GM12891 (cell line): Measurements from ENCODE around the gene CAPN5.
"Not testable (repeated sequence)": the region's sequence is repeated elsewhere in the genome, so short reads cannot be mapped to it uniquely, and the experiment has no call there.

Source experiments
- DNase-seq: peaks from one replicate; pipeline ENCODE4 v3.0.0; 2011; ENCODE audit warnings: low spot score; ENCODE audit not compliant: insufficient read length
- FAIRE-seq: peaks from 2 replicates; lab custom pipeline; 2011; peaks lifted over from hg19 to GRCh38; lab: Jason Lieb, UNC
- PAX5 ChIP-seq: IDR thresholded peaks from 2 replicates; pipeline ENCODE4 v1.6.1; 2011; ENCODE audit warnings: low read length, moderate library complexity, mild to moderate bottlenecking; ENCODE audit not compliant: insufficient read depth, severe bottlenecking
- POLR2A ChIP-seq: IDR thresholded peaks from 2 replicates; pipeline ENCODE4 v1.6.1; 2011; ENCODE audit warnings: low read depth, low read length, control low read depth
- POLR2AphosphoS5 ChIP-seq: IDR thresholded peaks from 2 replicates; pipeline ENCODE4 v1.6.1; 2011; ENCODE audit warnings: low read depth, low read length, control low read depth
- POU2F2 ChIP-seq: IDR thresholded peaks from 2 replicates; pipeline ENCODE4 v1.6.1; 2011; ENCODE audit warnings: low read depth, mild to moderate bottlenecking, control low read depth, low read length, moderate library complexity
- SPI1 ChIP-seq: IDR thresholded peaks from 2 replicates; pipeline ENCODE4 v1.6.1; 2011; ENCODE audit warnings: low read depth, low read length, control low read depth
- TAF1 ChIP-seq: IDR thresholded peaks from 2 replicates; pipeline ENCODE4 v1.6.1; 2011; ENCODE audit warnings: low read depth, low read length, control low read depth

The CAPN5 gene

GRCh38 chr11:77093987-77094840, 27.4 kb downstream of the CAPN5 start:
- FAIRE-seq (no peak), DNase-seq (no peak)
- TF ChIP-seq SPI1 = no peak
- TF ChIP-seq POLR2AphosphoS5 = no peak
- TF ChIP-seq TAF1 = no peak
- no peak for TF ChIP-seq PAX5
- no peak for TF ChIP-seq POU2F2
- no peak for TF ChIP-seq POLR2A

GRCh38 chr11:77094841-77095365, 28.1 kb downstream of the CAPN5 start:
- TF ChIP-seq POLR2AphosphoS5 (no peak), PAX5 (no peak), POU2F2 (no peak), POLR2A (no peak), SPI1 (no peak), TAF1 (no peak)
- FAIRE-seq (no peak), DNase-seq (no peak)

DNA sequence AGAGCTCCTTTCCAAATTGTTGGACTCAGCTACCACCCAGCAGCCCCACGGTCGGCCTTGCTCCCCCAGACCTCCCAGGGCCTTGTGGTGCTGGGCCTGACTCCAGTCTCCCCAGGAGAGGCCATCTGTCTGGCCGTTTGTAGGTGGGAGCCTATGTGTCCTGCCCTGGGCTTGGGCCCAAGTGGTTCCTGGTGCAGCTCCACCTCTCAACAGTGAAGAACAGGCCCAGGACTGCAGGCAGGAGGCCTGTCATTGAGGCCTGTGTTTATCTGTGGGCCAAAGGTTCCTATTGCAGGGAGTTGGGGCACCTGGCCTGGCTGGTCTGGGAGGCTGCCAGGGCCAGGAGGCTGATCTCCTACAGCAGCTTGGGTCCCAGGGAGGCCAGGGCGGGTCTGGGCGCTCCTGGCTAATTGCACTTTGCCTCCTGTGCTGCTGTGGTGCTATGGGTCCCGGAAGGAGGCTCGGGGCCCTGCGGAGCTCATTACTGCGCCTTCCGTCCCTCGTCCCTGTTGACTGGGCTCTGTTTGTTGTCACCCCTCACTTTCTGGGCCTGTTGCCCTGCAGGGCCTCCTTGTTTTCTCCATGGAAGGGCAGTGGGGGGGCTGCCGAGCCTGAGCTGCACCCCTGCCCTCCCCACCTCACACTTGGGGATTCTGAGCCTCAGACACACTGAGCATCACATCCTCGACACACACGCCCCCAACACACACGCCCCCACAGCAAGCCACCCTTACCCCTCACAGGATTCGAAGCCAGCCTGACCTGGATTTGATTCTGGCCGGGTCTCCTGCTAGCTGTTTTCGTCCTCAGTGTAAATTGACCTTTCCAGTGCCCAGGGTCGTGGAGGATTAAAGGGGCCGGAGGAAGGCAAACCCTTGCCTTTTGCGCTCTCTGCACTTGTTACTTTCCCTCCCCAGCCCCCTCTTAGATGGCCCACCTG, 29.1 kb downstream of the CAPN5 start:
- no peak for FAIRE-seq
- TF ChIP-seq SPI1 (no peak), PAX5 (no peak), TAF1 (no peak), POLR2AphosphoS5 (no peak), POLR2A (no peak), POU2F2 (no peak)
- DNase-seq = no peak

DNA sequence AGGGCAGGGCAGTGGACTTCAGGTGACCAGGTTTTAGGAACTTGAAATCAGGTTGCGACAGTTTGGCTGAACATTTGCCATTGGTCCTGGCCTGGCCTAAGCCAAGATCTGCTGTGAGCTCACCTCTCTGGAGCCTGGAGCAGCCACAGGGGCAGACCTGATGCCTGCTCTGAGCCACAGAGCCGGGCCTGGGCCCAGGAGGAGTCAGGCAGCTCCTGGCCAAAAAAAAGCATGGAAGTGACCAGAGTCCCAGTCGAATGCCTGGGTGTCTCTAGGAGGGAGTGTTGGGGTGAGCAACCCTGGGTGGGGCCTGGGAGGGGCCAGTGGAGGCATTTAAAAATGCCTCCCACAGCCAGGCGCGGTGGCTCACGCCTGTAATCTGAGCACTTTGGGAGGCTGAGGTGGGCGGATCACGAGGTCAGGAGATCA, 29.8 kb downstream of the CAPN5 start:
- FAIRE-seq = no peak
- DNase-seq = no peak
- no peak for TF ChIP-seq SPI1
- no peak for TF ChIP-seq PAX5
- no peak for TF ChIP-seq POLR2A
- no peak for TF ChIP-seq TAF1

GRCh38 chr11:77097180-77097579, 30.4 kb downstream of the CAPN5 start:
- FAIRE-seq, DNase-seq: not testable (repeated sequence)

DNA sequence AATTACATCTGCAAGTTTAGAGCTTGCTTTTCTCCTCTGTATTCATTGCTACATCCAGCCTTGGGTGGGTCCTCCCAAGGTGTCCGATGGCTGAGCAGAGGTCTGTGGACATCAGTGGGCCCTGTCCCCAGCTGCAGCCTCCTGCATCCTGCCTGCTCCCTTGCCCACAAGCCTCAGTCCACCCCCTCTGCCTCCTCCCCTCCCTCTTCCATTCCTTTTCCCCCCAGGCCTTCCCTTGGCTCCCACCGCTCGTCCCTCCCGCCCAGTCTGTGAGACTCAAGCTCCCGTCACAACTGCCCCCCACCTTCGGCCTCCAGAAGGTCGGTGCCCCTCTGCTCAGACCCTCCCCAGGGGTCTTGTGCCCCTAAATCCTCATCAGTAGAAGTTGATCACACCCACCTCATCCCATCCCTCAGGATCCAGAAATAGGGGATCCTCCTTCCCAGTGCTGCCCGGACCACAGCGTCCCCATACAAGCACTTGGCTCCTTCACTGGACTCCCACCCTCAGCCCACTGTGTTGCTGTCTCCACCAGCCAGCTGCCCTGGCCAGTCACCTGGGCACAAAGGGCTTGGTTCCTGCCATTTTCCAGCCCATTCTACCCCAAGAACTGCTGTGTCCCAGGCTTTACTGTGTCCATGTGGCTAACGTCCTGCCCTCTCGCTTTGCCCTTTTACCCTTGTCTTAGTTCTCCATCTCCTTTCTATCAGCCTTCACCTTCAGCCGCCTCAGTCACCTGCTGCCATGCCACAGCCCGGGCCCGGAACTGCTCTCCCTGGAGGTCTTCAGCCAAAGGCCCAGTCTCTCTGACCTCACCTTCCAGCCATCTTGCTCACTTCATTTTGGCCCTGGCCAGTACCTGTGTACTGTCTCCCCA, 33.6 kb downstream of the CAPN5 start:
- DNase-seq (no peak), FAIRE-seq (no peak)
- TF ChIP-seq POLR2AphosphoS5 (no peak), POU2F2 (no peak), PAX5 (no peak), SPI1 (no peak), POLR2A (no peak), TAF1 (no peak)

DNA sequence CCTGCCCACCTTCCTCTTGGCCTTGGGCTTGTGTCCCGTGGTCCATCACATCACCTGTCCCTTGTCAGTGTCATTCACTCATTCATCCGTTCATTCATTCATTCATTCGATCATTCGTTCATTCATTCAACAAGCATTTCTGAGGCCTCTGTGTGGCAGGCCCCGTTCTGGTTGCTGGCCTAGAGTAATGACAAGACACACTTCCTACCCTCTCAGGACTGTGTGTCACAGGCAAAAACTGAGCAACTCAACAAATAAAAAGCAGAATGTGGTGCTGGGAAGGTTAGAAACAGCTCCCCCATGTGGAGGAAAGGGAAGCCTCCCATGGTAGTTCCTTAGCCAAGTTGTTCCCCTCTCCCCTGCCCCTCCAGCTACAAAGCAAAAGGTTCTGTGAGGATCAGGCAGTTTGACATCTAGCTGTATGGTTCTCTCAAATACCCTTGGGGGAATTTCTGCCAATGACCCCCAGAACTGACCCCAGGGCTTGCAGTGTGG, 34.3 kb downstream of the CAPN5 start:
- peak; percentile 53 for DNase-seq
- FAIRE-seq = no peak
- TF ChIP-seq PAX5 (no peak), SPI1 (no peak), POU2F2 (no peak), TAF1 (no peak), POLR2A (no peak), POLR2AphosphoS5 (no peak)

- no peak for FAIRE-seq
- TF ChIP-seq POLR2AphosphoS5 (no peak), SPI1 (no peak), POU2F2 (no peak), POLR2A (no peak), PAX5 (no peak), TAF1 (no peak)
- no peak for DNase-seq
These were observed 35.8 kb downstream of the CAPN5 start, which contains the start of gene OMP for GRCh38 chr11:77102246-77103210. TSS of gene OMP (plus strand) at chr11:77102840. CDS start at chr11:77102840, 0 bp downstream.
